Measurements from ENCODE around the gene PYGL. TPM values are rescaled to one million over a fixed set of nuclear protein-coding genes. Genes with fewer than 3 reads are reported as not detected.

Gene PYGL
- total RNA-seq (ENCODE audit: unreplicated experiment): 1.2 TPM
- long read RNA-seq: 0 reads

- Mint-ChIP-seq H3K4me1 (ENCODE audit: low read depth, unreplicated experiment) (no peaks in the 10 kb centered on the region), H3K27me3 (ENCODE audit: unreplicated experiment) (peaks cover 10% of the 10 kb centered on the region), H3K27ac (ENCODE audit: unreplicated experiment) (peak within 1 kb of the TSS; percentile 52)
Measured at GRCh38 chr14:50943943-50944646, at the start of gene PYGL. Gene PYGL (minus strand): TSS chr14:50944483. CDS start chr14:50944403, 80 bp downstream.

DNA sequence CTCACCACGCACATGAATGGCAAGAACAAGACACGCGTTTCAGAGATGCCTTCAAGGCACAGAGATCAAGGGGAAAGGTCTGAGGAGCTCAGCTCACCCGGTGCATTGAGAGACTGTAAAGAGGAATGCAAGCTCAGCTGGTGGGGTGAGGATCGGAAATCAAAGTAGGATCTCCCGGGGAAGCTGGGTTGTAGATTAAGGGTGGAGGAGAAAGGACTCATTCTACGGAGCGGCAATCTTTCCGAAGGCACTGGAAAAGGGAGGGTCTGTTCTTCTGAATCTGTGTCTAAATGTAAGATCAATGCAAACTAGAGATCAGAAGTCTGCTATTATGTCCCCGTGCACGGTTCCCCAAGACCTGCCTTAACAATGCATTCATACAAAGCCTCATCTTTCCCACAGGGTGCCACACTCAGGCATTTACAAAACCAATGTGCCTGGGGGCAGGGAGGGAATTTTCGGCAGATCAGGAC, 41.6 kb upstream of the PYGL start:
- Mint-ChIP-seq H3K27ac (ENCODE audit: unreplicated experiment) (no peak overlapping the region), H3K4me3 (ENCODE audit: unreplicated experiment) (no peak overlapping the region), H3K27me3 (ENCODE audit: unreplicated experiment) (peaks cover 2% of the 10 kb centered on the region), H3K9me3 (ENCODE audit: unreplicated experiment) (no peaks in the 10 kb centered on the region), H3K4me1 (ENCODE audit: low read depth, unreplicated experiment) (peaks cover 4% of the 10 kb centered on the region), H3K36me3 (ENCODE audit: unreplicated experiment) (no peaks in the 10 kb centered on the region)
- DNase-seq: no peak
- TF ChIP-seq, protein P1, sequence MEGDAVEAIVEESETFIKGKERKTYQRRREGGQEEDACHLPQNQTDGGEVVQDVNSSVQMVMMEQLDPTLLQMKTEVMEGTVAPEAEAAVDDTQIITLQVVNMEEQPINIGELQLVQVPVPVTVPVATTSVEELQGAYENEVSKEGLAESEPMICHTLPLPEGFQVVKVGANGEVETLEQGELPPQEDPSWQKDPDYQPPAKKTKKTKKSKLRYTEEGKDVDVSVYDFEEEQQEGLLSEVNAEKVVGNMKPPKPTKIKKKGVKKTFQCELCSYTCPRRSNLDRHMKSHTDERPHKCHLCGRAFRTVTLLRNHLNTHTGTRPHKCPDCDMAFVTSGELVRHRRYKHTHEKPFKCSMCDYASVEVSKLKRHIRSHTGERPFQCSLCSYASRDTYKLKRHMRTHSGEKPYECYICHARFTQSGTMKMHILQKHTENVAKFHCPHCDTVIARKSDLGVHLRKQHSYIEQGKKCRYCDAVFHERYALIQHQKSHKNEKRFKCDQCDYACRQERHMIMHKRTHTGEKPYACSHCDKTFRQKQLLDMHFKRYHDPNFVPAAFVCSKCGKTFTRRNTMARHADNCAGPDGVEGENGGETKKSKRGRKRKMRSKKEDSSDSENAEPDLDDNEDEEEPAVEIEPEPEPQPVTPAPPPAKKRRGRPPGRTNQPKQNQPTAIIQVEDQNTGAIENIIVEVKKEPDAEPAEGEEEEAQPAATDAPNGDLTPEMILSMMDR (IDR thresholded peaks at IDR 0.05; ENCODE audit: partially characterized antibody, unreplicated experiment): no peak

More at GRCh38 chr14:50943943-50944646, at the start of gene PYGL:
- H3K36me3 Mint-ChIP-seq (ENCODE audit: unreplicated experiment): peaks cover 3% of the 10 kb centered on the region
- peak within 1 kb of the TSS; percentile 84 for H3K4me3 Mint-ChIP-seq (ENCODE audit: unreplicated experiment)
- TF ChIP-seq, protein P1 (IDR thresholded peaks at IDR 0.05; ENCODE audit: partially characterized antibody, unreplicated experiment): no peak
- H3K9me3 Mint-ChIP-seq (ENCODE audit: unreplicated experiment): peaks cover 4% of the 10 kb centered on the region
- peak; percentile 68 for DNase-seq

DNA sequence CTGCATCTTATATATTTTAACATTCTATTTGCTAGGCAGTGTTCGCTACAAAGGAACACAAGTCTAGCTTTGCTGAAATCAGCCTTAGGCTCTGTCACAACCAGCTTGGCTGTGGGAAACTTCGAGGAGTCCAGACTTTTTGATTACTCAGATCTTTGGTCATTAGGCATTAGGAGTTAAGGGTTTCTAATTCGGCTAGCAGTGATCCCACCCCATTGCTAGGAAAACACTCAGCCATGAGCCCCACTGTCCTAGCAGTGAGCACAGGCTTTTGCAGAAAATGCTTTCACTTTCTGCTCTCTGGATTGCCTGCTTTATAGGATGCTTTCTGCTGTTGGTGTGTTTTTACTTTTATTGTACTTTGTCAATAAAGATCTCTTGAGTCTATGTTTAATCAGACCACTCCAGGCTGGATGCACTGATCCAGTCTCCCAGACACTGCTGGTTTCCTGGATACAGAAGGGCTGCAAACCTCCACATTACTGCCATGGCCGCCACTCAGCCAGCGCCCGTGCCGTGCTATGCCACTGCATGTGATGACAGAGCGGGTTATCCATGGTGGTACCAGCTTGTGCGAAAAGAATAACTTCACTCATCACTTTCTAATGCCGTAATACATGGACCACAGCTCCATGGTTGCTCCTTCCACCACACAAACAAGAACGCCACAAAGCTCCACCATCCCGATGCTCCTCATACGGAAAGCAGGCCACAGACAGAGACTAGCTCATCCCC, 41.0 kb upstream of the PYGL start:
- no peak for DNase-seq
- no peaks in the 10 kb centered on the region for H3K9me3 Mint-ChIP-seq (ENCODE audit: unreplicated experiment)
- TF ChIP-seq, protein P1 (IDR thresholded peaks at IDR 0.05; ENCODE audit: partially characterized antibody, unreplicated experiment): no peak
- H3K4me1 Mint-ChIP-seq (ENCODE audit: low read depth, unreplicated experiment): peaks cover 4% of the 10 kb centered on the region
- no peaks in the 10 kb centered on the region for H3K36me3 Mint-ChIP-seq (ENCODE audit: unreplicated experiment)
- H3K27me3 Mint-ChIP-seq (ENCODE audit: unreplicated experiment): peaks cover 2% of the 10 kb centered on the region
- no peak overlapping the region for H3K4me3 Mint-ChIP-seq (ENCODE audit: unreplicated experiment)
- H3K27ac Mint-ChIP-seq (ENCODE audit: unreplicated experiment): no peak overlapping the region

DNA sequence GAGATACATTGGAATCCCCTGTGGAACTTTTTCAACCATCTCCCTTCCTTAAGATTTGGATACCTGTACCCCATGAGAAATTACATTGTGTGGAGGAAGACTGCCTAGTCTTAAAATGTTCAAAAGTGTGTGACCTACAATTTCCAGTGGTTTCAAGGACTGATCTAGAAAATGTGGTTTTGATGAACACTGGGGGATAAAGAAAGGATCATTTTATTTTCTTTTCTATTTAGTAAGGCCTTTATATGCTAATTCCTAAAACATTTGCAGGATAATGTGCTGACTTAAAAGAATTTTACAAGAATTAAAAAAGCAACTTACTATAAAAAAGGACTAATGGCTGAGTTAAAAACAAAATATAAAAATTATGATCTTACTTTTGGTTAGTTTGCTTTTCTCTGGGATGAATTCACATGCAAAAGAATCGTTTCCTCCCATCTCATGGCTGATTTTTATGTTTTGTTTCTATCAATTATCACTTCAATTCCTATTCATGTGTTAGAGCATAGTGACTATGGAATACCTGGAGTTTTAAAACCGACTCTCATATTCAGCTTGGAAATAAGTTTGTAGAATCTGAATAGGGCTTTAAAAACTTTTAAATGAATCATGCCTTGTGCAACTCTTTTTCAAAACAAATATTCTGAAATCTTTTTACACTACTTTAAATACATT, 39.9 kb upstream of the PYGL start:
- Mint-ChIP-seq H3K4me3 (ENCODE audit: unreplicated experiment) (no peak overlapping the region), H3K4me1 (ENCODE audit: low read depth, unreplicated experiment) (peaks cover 4% of the 10 kb centered on the region), H3K27me3 (ENCODE audit: unreplicated experiment) (peaks cover 3% of the 10 kb centered on the region), H3K9me3 (ENCODE audit: unreplicated experiment) (peaks cover under 1% of the 10 kb centered on the region), H3K36me3 (ENCODE audit: unreplicated experiment) (no peaks in the 10 kb centered on the region), H3K27ac (ENCODE audit: unreplicated experiment) (no peak overlapping the region)
- TF ChIP-seq, protein P1 (IDR thresholded peaks at IDR 0.05; ENCODE audit: partially characterized antibody, unreplicated experiment): no peak
- DNase-seq: no peak

All from glutamatergic neuron (in vitro differentiated cells).